ENCODE results near the gene SPCS2.
"Not testable (repeated sequence)": the region's sequence is repeated elsewhere in the genome, so short reads cannot be mapped to it uniquely, and the experiment has no call there.

Gene SPCS2

DNA sequence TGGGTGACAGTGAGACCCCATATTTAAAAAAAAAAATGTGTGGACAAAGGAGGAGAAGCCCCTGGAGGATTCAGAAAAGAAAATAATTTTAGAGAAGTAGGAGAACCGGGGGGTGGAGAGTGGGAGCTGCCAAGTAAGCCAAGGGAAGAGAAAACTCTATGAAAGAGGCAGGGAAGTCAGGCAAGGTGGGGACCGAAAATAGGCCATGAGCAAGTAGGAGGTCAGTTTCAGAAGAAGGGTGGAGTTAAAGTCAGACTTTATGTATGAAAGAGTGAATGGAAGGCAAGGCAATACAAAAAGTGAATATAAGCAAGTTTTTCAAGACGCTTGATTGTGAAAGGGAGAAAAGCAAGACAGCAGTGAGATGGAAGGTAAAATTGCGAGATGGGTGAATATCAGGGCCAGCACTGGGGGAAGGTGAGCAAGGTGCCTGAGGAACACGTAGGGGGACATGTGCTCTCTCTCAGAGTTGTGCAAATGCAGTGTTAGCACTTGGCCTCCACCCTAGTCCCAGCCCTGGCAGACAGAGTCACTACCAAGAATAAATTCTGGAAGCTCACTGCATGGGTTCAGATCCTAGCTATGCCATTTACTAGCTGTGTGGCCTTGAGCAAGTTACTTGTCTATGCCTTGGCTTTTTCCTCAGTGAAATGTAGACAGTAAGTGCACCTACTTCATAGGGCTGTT, 6.8 kb upstream of the SPCS2 start:
- in situ Hi-C loops (cut with MboI; ENCODE audit: low pct_unique_long_range_greater_than_20kb, low sequenced_read_pairs): no loop called here

DNA sequence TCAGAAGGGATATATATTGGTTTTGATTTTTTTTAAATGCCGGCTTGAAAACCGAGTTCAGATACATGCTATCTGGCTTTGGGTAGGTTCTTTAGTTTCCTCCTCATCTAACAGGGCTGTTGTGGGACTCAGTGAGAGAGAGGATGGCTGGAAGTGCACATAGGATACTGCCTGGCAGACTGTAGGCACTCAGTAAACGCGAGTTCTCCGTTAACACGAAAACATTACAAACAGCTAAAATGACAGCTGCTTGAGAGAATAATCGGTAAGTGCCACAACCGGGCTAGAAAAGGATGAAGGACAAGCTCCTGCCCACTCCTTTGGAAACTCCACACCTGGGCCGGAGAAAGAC, 544 bp upstream of the SPCS2 start:
- DNase-seq: no peak
- in situ Hi-C loops (cut with MboI; ENCODE audit: low pct_unique_long_range_greater_than_20kb, low sequenced_read_pairs): no loop called here

More for the DNA sequence above, 6.8 kb upstream of the SPCS2 start:
- no peak for DNase-seq

DNA sequence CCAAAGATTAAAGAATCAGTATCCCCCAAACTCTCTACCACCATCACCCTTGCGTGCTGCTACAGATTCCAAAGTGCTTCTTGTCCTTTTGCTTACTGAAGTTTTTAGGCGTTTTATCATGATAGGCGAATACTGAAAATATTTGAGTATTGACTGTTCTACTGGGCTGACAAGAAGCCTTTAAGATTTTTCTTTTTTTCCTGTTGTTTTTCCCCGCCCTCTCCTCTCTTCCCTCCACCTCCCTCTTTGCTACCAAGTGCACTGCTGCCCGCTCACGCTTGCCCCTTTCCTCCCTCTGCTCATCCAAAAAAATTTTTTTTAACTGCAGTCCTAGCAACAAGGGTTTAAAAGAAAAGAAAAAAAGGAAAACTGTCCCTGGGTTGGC, 679 bp downstream of the SPCS2 start:
- in situ Hi-C loops (cut with MboI; ENCODE audit: low pct_unique_long_range_greater_than_20kb, low sequenced_read_pairs): no loop called here
- peak; percentile 18 for DNase-seq

DNA sequence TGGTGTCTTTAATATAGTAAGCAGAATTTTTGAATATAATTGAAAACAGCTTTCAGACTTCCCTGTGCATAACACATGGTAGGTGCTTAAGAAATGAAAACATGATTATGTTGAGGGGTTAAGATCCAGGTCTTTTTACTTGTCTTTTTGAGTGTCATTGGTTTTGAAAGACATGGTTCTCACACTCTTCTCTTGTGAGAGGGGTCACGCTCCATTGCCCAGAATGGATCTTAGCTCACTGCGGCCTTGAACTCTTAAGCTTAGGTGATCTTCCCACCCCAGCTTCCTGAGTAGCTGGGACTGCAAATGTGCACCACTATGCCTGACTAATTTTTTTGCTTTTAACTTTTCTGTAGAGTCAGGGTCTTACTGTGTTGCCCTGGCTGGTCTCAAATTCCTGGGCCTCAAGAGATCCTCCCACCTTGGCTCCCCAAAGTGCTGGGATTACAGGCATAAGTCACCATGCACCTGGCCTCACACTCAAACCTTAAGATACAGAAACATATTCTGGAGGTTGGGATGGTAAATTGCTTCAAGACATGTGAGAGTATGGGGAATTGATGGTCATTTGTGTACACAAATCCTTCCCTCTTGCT, 1.4 kb downstream of the SPCS2 start:
- in situ Hi-C loops (cut with MboI; ENCODE audit: low pct_unique_long_range_greater_than_20kb, low sequenced_read_pairs): no loop called here
- peak; percentile 40 for DNase-seq

DNA sequence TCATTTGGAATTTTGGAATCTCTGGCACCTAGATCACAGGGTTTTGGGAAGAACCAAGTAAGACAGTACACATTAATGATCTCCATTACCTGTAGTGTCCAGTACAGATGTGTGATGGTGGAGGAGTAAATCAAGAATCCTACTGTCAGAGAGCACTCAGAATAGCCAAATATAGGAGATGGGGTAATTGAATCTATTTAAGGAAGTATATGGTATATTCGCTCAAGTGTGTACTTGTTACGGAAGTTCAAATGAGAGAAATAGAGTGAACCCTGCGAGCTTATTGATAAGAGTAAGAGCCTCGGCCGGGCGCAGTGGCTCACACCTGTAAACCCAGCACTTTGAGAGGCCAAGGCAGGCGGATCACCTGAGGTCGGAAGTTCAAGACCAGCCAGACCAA, 2.2 kb downstream of the SPCS2 start:
- in situ Hi-C loops (cut with MboI; ENCODE audit: low pct_unique_long_range_greater_than_20kb, low sequenced_read_pairs): no loop called here
- no peak for DNase-seq

DNA sequence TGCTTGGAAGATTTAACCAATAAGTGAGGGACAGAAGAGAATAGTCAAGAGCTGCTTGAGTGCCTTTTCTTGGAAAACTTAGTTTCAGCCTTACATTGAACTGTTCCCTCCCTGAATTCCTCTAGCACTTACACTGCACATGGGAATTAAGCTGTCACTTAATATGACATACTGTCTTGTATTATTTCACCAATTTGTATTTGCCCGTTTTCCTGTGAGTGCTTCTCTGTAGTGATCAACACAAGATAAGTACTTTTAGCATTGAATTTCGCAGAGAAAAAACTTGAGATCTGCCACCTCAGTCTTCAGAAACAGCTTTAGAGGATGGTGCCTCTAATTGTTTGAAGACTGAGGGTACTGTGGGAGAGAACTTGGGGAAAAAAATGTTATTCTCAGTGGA, 3.7 kb downstream of the SPCS2 start:
- in situ Hi-C loops (cut with MboI; ENCODE audit: low pct_unique_long_range_greater_than_20kb, low sequenced_read_pairs): no loop called here
- DNase-seq: no peak

DNA sequence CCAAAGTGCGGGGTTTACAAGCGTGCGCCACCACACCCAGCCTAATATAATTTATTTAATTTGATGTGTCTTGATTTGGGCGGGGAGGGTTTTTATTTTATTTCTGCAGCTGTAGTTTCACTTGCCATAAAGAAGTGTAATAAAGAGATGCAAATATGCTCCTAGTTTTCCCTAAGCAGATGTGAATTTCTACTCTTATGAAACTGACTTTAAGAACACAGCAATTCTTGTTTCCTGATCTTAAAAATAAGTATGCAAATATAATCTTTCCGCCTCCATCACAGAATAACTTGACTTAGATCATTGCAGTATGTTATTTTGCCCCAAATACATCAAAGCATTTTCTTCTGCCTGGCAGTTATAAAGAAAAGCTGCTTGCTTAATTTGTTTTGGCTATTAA, 4.4 kb downstream of the SPCS2 start:
- in situ Hi-C loops (cut with MboI; ENCODE audit: low pct_unique_long_range_greater_than_20kb, low sequenced_read_pairs): no loop called here
- no peak for DNase-seq

DNA sequence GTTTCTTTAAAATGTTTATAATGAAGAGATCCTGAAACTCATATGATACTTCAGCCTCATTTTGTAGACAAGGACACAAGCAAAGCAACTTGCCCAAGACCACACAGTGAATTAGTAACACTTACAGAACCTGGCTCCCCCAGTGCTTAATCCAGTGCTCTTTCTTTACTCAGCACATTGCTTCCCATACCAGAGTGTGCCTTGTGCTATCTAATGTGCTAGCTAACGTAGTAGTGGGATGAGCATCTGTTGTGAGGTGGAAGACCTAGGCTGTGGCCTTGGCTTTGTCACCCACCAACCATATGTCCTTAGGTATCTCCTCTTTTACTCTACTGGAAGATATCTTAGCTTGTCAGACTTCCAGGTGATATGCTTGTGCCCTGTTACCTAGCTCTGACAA, 5.1 kb downstream of the SPCS2 start:
- DNase-seq: no peak
- in situ Hi-C loops (cut with MboI; ENCODE audit: low pct_unique_long_range_greater_than_20kb, low sequenced_read_pairs): no loop called here

DNA sequence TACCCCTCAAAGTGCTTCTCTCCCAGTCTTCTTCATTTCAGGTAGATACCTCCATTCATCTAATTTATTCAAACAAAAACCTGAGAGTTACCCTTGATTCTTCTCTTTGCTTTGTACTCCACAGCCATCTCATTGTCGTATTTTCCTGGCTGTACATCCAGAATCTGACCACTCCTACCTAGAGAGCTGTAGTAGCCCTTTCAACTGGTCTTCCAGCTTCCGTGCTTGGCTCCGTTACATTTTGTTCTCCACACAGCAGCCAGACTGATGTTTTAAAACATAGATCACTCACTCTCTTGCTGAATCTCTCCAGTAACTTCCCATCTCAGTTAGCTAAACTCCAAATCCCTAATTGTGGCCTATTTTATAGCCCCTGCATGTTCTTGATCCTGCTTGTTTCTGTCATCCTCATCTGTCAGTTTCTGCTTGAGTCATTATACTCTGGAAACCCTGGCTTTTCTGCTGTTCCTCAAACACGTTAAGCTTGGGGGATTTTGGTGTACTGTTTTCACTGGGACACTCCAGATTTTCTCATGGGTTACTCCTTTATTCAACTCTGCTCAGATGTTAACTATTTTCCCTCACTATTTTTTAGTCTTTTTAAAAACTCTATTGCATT, 7.4 kb downstream of the SPCS2 start:
- no peak for DNase-seq
- in situ Hi-C loops (cut with MboI; ENCODE audit: low pct_unique_long_range_greater_than_20kb, low sequenced_read_pairs): no loop called here

DNA sequence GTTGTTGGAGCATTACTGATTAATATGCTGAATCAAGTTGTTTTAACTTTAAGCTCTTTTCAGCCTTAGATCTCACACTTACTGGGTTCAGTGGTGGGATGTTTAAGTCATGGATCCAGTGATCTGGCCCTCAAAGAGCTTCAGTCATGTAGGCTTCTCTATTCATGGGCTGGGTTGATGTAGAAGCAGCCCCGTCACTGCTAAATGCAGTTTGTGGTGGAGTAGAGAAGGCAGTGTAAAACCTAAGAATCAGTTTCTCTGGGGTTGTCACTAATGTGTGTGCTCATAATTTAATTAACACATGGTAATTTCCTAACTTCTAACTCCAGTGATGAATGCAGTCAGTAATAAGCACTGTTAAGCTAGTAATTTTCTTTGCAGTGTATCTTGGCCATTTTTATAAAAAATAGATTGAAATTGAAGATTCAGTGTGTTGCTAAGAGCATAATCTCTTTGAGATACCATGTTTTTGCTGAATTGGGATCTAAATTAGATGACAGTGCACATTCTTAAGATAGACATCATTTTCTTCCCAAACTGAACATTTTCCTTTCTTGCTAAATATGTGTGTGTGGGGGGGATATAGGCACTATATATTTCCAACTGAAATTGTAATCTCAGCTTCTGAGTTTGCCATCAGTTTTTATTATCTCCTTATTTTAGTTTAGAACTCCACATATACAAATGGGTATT, 9.0 kb downstream of the SPCS2 start:
- in situ Hi-C loops (cut with MboI; ENCODE audit: low pct_unique_long_range_greater_than_20kb, low sequenced_read_pairs): no loop called here
- DNase-seq: no peak

DNA sequence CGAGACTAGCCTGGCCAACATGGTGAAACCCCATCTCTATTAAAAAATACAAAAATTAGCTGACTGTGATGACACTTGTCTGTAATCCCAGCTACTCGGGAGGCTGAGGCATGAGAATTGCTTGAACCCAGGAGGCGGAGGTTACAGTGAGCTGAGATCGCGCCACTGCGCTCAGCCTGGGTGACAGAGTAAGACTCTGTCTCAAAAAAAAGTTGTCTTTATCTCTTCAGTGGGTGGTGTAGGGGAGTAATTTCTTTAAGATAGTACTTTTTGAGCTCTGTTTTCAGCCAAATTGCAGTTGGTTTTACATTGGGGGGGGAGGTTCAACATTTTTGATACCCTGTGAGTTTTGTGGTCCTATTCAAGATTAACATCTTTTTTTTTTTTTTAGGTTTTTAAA, 11.1 kb downstream of the SPCS2 start:
- DNase-seq; in situ Hi-C loops (cut with MboI; ENCODE audit: low pct_unique_long_range_greater_than_20kb, low sequenced_read_pairs): not testable (repeated sequence)

DNA sequence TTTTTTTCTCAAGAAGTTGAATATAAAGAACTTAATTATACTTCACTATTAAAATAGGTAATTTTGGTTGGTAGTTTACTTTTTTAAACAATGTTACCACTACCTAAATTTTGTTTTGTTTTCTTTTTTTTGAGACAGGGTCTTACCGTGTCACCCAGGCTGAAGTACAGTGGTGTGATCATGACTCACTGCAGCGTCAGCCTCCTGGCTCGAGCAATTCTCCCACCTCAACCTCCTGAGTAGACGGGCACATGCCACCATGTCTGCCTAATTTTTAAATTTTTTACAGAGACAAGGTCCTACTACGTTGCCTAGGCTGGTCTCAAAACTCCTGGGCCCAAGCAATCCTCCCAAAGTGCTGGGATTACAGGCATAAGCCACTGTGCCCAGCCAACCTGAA, 17.6 kb downstream of the SPCS2 start:
- in situ Hi-C loops (cut with MboI; ENCODE audit: low pct_unique_long_range_greater_than_20kb, low sequenced_read_pairs): no loop called here
- no peak for DNase-seq

DNA sequence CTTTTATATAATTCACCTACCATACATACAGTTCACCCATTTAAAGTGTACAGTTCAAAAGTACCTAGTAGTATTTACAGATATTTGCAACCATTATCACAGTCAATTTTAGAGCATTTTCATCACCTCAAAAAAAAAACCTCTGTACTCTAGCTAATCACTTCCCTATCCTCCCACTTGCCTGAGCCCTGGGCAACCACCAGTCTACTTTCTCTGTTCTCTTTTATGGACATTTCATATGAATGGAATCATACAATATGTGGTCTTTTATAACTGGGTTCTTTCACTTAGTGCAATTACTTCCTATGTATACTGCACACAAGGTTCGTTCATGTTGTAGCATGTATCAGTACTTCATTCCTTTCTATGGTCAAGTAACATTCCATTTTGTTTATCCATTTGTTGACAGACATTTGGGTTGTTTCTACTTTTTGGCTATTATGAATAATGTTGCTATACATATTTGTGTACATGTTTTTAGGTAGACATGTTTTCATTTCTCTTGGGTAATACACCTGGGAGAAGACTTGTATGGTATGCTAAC, 21.9 kb downstream of the SPCS2 start:
- no peak for DNase-seq
- in situ Hi-C loops (cut with MboI; ENCODE audit: low pct_unique_long_range_greater_than_20kb, low sequenced_read_pairs): no loop called here

DNA sequence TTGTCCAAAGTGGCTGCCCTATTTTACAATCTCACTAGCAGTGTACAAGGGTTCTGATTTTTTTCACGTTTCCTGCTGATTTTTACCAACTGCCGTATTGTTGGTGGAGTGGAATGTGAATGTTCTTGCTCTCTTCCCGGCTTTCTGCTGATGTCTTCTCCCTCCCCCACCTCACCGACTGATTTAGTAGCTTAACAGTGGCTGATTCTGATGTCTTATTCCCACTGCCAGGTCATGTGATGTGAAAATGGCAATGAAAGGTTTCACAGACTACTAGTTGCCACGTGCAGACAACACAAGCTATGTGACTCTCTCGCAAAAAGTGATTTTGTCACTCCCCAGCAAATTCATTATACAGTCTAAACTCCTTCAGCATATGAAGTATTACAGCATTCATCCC, 22.4 kb downstream of the SPCS2 start:
- in situ Hi-C loops (cut with MboI; ENCODE audit: low pct_unique_long_range_greater_than_20kb, low sequenced_read_pairs): no loop called here
- DNase-seq: no peak

DNA sequence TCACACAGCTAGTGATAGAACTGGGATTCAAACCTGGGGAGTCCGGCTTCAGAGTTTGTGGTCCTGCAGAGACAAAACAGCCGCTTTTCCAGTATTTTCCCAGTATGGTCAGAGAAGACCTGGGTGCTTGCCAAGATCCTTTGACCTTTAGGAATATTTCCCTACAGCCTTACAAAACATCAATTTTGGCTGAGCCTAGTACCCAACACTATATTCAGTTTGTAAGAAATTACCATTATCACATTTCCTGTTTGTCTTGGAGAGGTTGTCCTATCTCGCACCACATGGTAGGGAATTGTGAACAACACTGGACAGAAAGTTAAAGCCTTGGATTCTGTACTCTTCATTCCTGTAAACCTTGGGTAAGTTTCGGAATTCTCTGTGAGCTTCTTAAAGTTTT, 29.0 kb downstream of the SPCS2 start:
- DNase-seq: no peak
- in situ Hi-C loops (cut with MboI; ENCODE audit: low pct_unique_long_range_greater_than_20kb, low sequenced_read_pairs): no loop called here

DNA sequence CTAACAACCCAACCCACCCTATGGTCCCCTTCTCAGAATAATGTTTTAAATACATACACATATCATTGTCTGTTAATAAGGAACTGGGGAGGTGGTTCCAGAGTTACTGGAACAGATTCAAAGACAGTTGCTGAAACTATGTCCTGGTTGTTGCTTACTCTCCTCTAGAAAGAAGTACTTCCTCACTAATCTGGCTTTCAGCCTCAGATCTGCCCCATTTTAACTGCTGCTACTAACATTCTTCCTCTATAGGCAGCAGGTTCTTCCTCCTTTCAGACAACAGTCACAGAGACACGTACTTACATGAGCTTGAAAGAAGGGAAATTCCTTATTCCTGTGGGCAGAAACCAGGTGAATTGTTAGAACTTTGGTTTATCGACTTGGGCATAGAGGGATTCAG, 31.6 kb downstream of the SPCS2 start:
- in situ Hi-C loops (cut with MboI; ENCODE audit: low pct_unique_long_range_greater_than_20kb, low sequenced_read_pairs): no loop called here
- DNase-seq: peak; percentile 16

DNA sequence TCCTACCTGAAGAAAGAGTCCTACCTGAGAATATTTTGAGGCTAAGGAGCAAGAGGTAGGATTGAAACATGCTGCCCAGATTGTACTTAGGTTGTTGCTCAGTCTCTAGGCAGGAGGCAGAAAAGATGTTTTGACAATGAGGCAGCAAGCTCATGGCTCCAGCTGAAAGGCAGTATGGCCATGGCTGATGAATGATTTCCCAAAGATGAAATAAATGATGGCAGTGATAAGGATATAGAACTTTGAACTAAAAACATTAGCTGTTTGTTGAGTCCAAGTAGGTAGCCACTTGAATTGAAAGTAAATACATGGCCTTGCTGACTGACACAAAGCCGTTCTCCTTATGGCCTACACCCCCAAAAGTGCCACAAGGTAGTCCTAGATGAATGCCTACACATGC, 32.8 kb downstream of the SPCS2 start:
- DNase-seq: no peak
- in situ Hi-C loops (cut with MboI; ENCODE audit: low pct_unique_long_range_greater_than_20kb, low sequenced_read_pairs): no loop called here

DNA sequence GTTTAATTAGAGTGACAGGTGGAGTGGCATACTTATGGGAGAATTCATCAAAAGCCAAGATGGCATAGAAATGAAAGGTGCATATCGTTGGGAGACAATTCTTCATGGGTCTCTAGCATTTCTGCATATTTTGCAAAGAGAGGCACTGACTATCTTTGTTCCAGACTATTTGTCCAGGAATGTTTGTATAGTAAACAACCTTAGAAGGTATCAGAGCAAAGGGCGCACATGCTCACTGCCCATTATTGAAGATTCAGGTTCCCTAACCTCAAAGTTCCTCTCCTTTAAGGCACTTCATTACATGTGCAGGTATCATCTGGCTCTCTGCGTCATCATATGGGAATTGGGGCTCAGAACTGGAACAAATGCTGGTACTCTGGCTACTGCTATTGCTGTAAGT, 35.0 kb downstream of the SPCS2 start:
- in situ Hi-C loops (cut with MboI; ENCODE audit: low pct_unique_long_range_greater_than_20kb, low sequenced_read_pairs): no loop called here
- no peak for DNase-seq

DNA sequence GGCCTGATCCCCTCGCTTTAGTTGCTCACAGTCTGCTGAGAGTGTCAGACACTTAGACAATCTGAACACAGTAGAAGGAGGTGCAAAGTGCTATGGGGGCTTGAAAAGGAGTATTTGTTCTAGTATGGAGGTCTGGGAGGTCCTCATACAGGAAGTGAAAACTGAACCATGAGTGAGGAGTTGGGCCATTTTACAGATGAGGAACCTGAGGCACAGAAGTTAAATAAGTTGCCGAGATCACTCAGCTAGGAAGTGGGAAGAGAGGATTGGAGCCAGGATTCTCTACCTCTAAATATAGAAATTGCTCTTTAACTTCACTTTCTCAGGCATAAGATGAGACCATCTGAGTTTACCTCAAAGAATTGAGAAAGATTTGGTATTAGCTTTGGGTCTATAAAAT, 35.7 kb downstream of the SPCS2 start:
- DNase-seq: no peak
- in situ Hi-C loops (cut with MboI; ENCODE audit: low pct_unique_long_range_greater_than_20kb, low sequenced_read_pairs): no loop called here

DNA sequence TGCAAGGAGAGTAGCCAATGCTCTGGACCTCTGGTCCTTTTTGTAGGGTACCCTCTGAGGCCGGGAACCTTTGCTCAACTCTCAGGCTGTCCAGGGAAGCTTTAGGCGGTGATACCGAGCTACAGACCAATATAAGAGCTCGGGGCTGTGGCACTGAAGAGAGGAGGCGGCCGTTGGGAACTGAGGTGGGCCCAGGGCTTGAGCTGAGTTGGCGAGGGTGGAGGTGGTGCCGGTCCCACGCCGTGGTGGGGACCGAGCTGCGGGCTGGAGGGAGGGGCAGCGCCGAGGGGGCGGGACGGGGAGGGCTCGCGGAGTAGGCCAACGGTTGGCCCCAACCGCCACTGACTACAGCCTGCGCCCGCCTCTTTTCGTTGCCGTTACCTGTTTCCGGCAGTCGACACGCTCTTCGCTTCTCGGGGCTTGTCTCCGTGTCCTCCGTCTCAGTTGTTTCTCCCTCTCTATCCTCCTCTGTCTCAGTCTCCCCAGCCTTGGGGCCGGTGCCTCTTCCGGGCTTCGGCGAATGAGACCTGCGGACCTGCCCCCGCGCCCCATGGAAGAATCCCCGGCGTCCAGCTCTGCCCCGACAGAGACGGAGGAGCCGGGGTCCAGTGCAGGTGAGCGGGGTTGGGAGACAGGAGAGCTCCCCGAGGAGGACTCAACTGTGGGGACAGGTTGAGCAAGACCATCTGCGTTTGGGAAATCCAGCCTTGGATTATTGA, 39.6 kb downstream of the SPCS2 start, which contains the start of gene NEU3:
NEU3 (plus strand) TSS at position 393 of the 719 bp plus-strand sequence; CDS start at position 521, 128 bp downstream.
- in situ Hi-C loops (cut with MboI; ENCODE audit: low pct_unique_long_range_greater_than_20kb, low sequenced_read_pairs): no loop called here
- DNase-seq: peak; percentile 79

Measured in KBM-7 (cell line).